Astrocyte of the cerebellum (primary cell): Measurements from ENCODE around the gene POLR3B.

Experiments used
- DNase-seq: peaks from one replicate; pipeline ENCODE4 v3.0.0-alpha.2; 2011; ENCODE audit warnings: low read depth
- H3K4me3 ChIP-seq: 2 replicates; pipeline ENCODE4 v1.5.1; 2011; ENCODE audit warnings: mild to moderate bottlenecking, low read depth, low read length, moderate library complexity
- CTCF ChIP-seq: IDR thresholded peaks from 2 replicates; pipeline ENCODE4 v1.5.1; 2012; ENCODE audit warnings: low read length, low read depth, moderate library complexity, mild to moderate bottlenecking; ENCODE audit errors: missing control alignments
- in situ Hi-C: cut with HindIII; loops from 2 replicates; pipeline ENCODE4 v1.10.0; 2017; ENCODE audit warnings: low sequenced_read_pairs

POLR3B gene

GRCh38 chr12:106423291-106423690 is 65.7 kb downstream of the POLR3B start:
- no peak for TF ChIP-seq CTCF
- in situ Hi-C loops = no loop called here
- DNase-seq = no peak
- H3K4me3 ChIP-seq = no peak overlapping the region

GRCh38 chr12:106425061-106425702 is 67.6 kb downstream of the POLR3B start:
- no peak for TF ChIP-seq CTCF
- DNase-seq = no peak
- H3K4me3 ChIP-seq = no peak overlapping the region
- in situ Hi-C loops = no loop called here

GRCh38 chr12:106427917-106428316 is 70.4 kb downstream of the POLR3B start:
- TF ChIP-seq CTCF = no peak
- H3K4me3 ChIP-seq = no peak overlapping the region
- no peak for DNase-seq
- in situ Hi-C loops = no loop called here

GRCh38 chr12:106428384-106428783 is 70.8 kb downstream of the POLR3B start:
- H3K4me3 ChIP-seq = no peak overlapping the region
- in situ Hi-C loops = no loop called here
- DNase-seq = peak; percentile 49
- TF ChIP-seq CTCF = no peak

GRCh38 chr12:106429043-106429552 is 71.5 kb downstream of the POLR3B start:
- TF ChIP-seq CTCF = no peak
- no peak for DNase-seq
- H3K4me3 ChIP-seq = no peak overlapping the region
- in situ Hi-C loops = no loop called here

GRCh38 chr12:106429636-106430035 is 72.1 kb downstream of the POLR3B start:
- no peak for DNase-seq
- in situ Hi-C loops = no loop called here
- no peak overlapping the region for H3K4me3 ChIP-seq
- TF ChIP-seq CTCF = no peak
